ENCODE data around the gene P3H4.

P3H4 gene

GRCh38 chr17:41801374-41802271 is 10.1 kb downstream of the P3H4 start:
- DNase-seq (ENCODE audit: low spot score) = peak; percentile 85
- peak; percentile 86 for TF ChIP-seq CTCF (IDR thresholded peaks at IDR 0.05; ENCODE audit: extremely low read depth, missing control alignments)

GRCh38 chr17:41800601-41801373 is 11.0 kb downstream of the P3H4 start:
- no peak for DNase-seq (ENCODE audit: low spot score)

DNA sequence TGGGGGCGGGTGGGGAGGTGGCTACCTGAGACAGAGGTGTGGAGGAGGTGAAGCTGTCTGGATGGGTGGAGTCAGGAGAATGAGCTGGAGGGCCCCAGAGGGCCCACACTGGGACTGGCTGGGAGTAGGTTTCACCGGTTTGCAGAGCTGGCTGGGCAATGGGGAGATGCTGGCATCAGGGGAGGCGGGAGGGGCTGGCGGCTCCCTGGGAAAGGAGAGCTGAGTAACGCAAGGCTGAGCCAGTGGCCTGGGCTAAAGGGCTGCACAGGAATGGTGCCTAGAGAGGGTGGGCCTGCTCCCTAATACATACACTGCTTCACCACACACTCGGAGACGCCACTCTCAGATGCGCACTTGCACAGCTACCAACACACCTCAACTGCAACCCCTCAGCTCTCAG is 12.4 kb downstream of the P3H4 start:
- DNase-seq (ENCODE audit: low spot score) = no peak
- TF ChIP-seq CTCF (IDR thresholded peaks at IDR 0.05; ENCODE audit: extremely low read depth, missing control alignments) = no peak

More at GRCh38 chr17:41800601-41801373, 11.0 kb downstream of the P3H4 start:
- TF ChIP-seq CTCF (IDR thresholded peaks at IDR 0.05; ENCODE audit: extremely low read depth, missing control alignments) = no peak

DNA sequence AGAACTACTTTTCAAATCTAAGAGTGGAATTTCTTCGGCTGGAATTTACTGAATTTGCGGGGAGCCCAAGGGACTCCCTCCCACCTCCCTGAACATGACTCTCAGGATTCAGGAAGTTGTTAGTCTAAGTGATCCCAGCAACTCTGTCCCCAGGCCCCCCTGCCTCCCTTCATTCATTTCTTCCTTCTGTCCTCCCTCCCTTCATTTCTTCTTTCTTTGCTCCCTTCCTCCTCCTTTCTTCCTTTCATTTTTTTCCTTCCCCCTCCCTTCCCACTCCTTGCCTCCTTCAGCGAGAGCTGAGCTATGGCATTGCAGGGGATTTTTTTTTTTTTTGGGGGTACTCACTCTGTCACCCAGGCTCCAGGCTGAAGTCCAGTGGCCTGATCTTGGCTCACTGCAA is 14.4 kb downstream of the P3H4 start:
- TF ChIP-seq CTCF (IDR thresholded peaks at IDR 0.05; ENCODE audit: extremely low read depth, missing control alignments) = no peak
- DNase-seq (ENCODE audit: low spot score) = no peak

DNA sequence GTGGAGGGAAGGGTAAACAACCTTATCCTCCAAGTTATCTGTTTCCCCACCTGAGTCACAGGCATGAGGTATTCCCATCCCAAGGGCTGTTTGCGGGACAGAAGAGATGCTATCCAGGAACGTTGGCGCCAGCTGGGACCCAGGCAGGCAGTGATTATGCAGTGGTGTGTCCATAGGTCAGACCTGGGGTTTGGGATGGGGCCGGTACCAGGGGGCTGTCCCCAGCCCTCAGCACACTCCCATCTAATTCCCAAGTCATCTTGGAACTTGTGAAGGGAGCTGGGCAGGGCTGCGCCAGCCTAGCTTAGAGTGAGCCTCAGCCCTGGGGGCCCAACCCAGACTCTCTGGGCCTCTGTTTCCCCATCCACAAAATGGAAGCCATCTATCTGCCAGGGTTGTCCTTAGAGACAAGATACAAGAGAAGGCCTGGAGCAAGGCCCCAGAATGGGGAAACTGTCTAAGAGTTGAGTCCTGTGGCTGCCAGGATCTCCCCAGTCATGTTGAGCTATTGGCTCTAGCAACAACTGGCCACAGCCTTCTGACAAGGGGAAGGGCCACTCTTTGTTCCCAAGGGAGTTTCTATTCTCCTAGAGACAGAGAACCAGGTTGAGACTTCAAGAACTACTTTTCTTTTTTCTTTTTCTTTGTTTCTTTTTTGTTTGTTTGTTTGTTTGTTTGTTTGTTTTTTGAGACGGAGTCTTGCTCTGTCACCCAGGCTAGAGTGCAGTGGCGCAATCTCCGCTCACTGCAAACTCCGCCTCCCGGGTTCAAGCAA is 15.4 kb downstream of the P3H4 start:
- no peak for DNase-seq (ENCODE audit: low spot score)
- no peak for TF ChIP-seq CTCF (IDR thresholded peaks at IDR 0.05; ENCODE audit: extremely low read depth, missing control alignments)

- no peak for DNase-seq (ENCODE audit: low spot score)
- TF ChIP-seq CTCF (IDR thresholded peaks at IDR 0.05; ENCODE audit: extremely low read depth, missing control alignments) = no peak
Observed at GRCh38 chr17:41794540-41794975, 17.2 kb downstream of the P3H4 start.
